GM12872 (cell line): ENCODE measurements around the gene IL18.

Experiments
- CTCF ChIP-seq: IDR thresholded peaks from 3 replicates; pipeline ENCODE4 v1.5.1; 2011; ENCODE audit warnings: low read depth, mild to moderate bottlenecking, low read length, moderate library complexity; ENCODE audit not compliant: insufficient read depth

Gene IL18

GRCh38 chr11:112113539-112114457 lies 50.1 kb downstream of the IL18 start:
- TF ChIP-seq CTCF, result peak; percentile 80

- no peak for TF ChIP-seq CTCF
Observed at GRCh38 chr11:112106070-112106469, 57.8 kb downstream of the IL18 start.

- no peak for TF ChIP-seq CTCF
Observed at GRCh38 chr11:112103446-112103845, 60.4 kb downstream of the IL18 start.

GRCh38 chr11:112100462-112100861 lies 63.4 kb downstream of the IL18 start:
- TF ChIP-seq CTCF, result no peak

GRCh38 chr11:112097734-112098528 lies 66.0 kb downstream of the IL18 start:
- no peak for TF ChIP-seq CTCF

- TF ChIP-seq CTCF, result no peak
Observed at GRCh38 chr11:112096194-112096593, 67.7 kb downstream of the IL18 start.
